Amniotic epithelial cell (primary cell): ENCODE measurements around the gene ADAD2.
"Not testable (repeated sequence)": the region's sequence is repeated elsewhere in the genome, so short reads cannot be mapped to it uniquely, and the experiment has no call there.

ENCODE experiments used
- DNase-seq: peaks from one replicate; pipeline ENCODE4 v3.0.0-alpha.2; 2010; ENCODE audit warnings: low read depth

ADAD2 gene

GRCh38 chr16:84195201-84196093, 4.5 kb downstream of the ADAD2 start:
- DNase-seq = no peak

- DNase-seq = no peak
These were observed 5.1 kb downstream of the ADAD2 start for GRCh38 chr16:84196101-84196500.

GRCh38 chr16:84196727-84197394, 5.9 kb downstream of the ADAD2 start:
- no peak for DNase-seq

- DNase-seq = no peak
These were observed 6.6 kb downstream of the ADAD2 start for GRCh38 chr16:84197466-84198128.

- peak; percentile 29 for DNase-seq
These were observed 7.4 kb downstream of the ADAD2 start for GRCh38 chr16:84198401-84198800.

- DNase-seq = no peak
These were observed 8.1 kb downstream of the ADAD2 start for GRCh38 chr16:84199097-84199496.

GRCh38 chr16:84199861-84200260, 8.9 kb downstream of the ADAD2 start:
- DNase-seq = no peak

GRCh38 chr16:84204551-84204950, 13.6 kb downstream of the ADAD2 start:
- DNase-seq = not testable (repeated sequence)

GRCh38 chr16:84205123-84205522, 14.2 kb downstream of the ADAD2 start:
- DNase-seq = not testable (repeated sequence)

GRCh38 chr16:84205976-84206691, 15.2 kb downstream of the ADAD2 start:
- DNase-seq = no peak

GRCh38 chr16:84207251-84207650, 16.3 kb downstream of the ADAD2 start:
- DNase-seq = no peak

- DNase-seq = no peak
These were observed 16.9 kb downstream of the ADAD2 start for GRCh38 chr16:84207879-84208278.

GRCh38 chr16:84209989-84210388, 19.0 kb downstream of the ADAD2 start:
- DNase-seq = no peak

- DNase-seq = no peak
These were observed 21.2 kb downstream of the ADAD2 start for GRCh38 chr16:84212154-84212553.

GRCh38 chr16:84212631-84213030, 21.7 kb downstream of the ADAD2 start:
- DNase-seq = no peak

GRCh38 chr16:84214451-84215066, 23.6 kb downstream of the ADAD2 start:
- DNase-seq = no peak

GRCh38 chr16:84215531-84215930, 24.6 kb downstream of the ADAD2 start:
- no peak for DNase-seq

GRCh38 chr16:84216144-84216543, 25.2 kb downstream of the ADAD2 start:
- not testable (repeated sequence) for DNase-seq

GRCh38 chr16:84218176-84218823, 27.3 kb downstream of the ADAD2 start:
- DNase-seq = no peak

- DNase-seq = no peak
These were observed 28.0 kb downstream of the ADAD2 start for GRCh38 chr16:84218956-84219355.

GRCh38 chr16:84220851-84221250, 29.9 kb downstream of the ADAD2 start:
- DNase-seq = peak; percentile 41
